HTR-8/SVneo (cell line): ENCODE results near the gene SRRM1.
"Not testable (repeated sequence)": the region's sequence is repeated elsewhere in the genome, so short reads cannot be mapped to it uniquely, and the experiment has no call there.

Source experiments
- DNase-seq: peaks from one replicate; pipeline ENCODE4 v3.0.0; 2011; ENCODE audit warnings: low spot score, mixed read lengths; ENCODE audit not compliant: insufficient read length
- FAIRE-seq: peaks from 2 replicates; lab custom pipeline; 2011; peaks lifted over from hg19 to GRCh38; lab: Jason Lieb, UNC

SRRM1 gene

DNA sequence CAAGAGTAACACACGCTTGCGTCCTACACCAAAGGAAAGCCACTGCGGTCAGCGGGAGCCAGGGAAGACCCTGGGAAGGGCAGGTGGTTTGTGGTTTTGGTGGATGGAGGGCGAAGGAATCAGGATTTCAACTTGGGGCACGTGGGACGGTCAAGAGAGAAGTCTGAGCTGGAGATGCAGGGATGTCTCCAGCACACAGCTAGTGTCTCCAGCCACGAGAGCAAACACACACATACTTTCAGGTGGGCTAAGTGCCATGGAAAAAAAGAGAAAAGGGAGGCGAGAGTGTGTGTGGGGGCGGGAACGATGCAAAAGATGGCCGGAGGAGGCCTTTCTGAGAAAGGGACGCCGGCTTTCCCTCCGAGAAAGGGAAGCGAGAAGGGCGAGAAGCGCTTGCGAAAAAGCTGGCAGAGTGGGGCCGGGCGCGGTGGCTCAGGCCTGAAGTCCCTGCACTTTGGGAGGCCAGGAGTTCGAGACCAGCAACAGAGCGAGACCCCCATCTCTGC is 1.4 kb upstream of the SRRM1 start:
- FAIRE-seq (no peak), DNase-seq (no peak)

DNA sequence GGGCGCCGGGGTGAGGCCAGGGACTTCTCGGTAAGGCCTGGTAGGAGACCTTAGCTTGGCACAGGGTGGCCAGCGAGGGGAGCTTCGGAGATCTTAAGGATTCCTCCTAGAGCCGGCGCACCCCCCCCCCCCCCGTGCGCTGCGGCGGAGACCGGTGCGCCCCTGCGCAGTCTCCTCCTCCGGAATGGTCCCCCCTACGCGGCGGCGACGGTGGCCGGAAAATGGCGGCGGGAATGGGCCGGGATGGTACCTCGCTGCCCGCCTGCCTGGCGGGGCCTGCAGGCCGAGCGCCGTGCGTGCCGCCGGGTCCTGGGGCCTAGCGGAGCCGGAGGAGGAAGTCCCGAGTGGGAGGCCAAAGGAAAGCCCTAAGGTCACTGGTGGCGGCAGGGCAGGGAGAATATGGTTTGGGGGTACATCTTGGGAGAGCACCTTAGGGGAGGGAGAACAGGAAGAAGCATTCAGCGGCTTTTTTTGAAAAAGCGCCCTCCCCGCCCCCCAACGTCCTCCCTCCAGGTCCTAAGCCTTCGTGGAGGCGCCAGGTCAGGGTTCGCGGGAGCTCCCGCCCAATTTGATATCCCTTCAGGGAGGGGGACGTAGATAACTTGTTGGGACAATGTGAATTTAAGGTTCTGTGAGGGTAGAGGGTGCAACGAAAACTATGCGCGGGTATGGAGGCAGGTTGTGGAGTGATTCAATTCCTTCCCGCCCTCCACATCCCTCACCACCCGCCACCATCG is 429 bp downstream of the SRRM1 start:
- FAIRE-seq (no peak), DNase-seq (peak; percentile 22)

DNA sequence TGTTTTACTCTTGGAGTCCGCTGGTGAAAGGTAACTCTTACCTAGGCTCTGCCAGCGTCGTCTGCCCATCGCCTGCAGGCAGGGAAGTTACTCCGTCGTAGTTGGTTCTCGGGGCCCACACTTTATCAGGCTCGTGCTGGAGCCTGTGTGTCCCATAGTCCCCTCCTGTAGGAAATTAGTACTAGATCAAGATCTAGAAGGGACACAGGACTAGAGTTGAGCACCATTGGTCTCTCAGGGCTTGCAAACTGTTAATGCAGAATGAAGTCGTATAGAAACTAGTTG is 940 bp downstream of the SRRM1 start:
- FAIRE-seq: no peak

DNA sequence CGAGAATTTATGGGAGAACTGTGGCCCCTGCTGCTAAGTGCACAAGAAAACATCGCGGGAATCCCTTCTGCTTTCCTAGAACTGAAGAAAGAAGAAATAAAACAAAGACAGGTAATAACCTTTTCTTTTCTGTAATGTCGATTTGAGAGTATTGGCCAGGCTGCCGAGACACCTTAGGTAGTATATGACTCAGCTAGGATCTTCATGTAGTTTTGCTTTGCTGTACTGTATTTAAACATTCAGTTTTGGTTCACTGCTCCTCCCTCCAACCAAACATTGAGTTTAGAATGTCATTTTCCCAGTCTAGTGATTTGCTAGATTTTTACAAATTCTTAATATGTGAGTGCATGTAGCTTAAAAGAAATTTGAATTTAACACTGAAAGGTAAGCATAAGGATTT is 5.8 kb downstream of the SRRM1 start:
- DNase-seq (no peak), FAIRE-seq (no peak)

More for the DNA sequence above, 940 bp downstream of the SRRM1 start:
- no peak for DNase-seq

DNA sequence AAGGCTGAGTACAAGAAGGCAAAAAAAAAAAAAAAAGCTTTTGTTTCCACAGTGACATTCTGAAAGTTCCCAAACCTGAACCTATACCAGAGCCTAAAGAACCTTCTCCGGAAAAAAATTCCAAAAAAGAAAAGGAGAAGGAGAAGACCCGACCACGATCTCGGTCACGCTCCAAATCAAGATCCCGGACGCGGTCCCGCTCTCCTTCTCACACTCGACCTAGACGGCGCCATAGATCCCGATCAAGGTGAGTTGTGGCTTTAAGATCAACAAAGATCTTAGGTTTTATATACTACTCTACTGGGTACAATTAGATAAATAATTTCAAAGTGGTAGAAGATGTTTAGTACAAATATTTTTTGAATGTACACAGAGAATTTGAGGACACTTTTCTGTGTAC is 9.3 kb downstream of the SRRM1 start:
- FAIRE-seq (no peak), DNase-seq (no peak)

DNA sequence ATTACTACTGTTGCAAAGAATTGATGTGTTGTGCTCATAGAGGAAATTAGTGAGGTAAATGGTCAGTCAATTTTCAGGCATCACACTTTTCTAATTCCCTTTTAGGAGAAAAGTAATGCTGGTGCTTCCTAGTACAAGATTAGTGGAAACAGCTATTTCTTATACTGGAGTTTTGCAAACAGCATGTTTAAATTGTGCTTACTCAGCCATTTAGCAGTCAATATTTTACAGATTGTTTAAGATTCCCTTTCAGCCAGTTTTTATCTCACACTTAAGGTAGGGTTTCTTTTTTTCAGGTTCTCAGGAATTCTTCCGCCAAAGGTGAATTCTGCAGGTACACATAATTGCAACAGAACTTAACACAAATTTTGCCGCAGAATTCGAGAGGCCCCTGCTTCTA is 10.9 kb downstream of the SRRM1 start:
- FAIRE-seq (no peak), DNase-seq (no peak)

DNA sequence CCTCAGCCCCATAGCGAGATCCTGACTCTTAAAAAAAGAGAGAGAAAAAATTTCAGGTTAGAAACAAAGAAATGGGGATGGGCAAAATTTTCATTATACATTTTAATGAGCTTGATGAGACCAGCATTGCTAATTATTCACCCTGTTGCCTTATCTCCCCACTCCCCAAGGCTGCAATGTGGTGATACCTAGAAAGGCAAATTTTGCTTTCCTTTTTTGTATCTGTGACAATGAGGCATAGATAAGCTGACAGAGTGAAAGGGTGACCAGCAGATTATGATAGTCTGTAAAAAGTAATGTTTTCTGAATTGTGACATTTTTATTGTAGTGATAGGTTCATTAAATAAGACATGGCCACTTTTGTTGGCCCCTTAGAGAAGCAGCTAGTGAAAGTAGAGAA is 12.9 kb downstream of the SRRM1 start:
- no peak for FAIRE-seq

DNA sequence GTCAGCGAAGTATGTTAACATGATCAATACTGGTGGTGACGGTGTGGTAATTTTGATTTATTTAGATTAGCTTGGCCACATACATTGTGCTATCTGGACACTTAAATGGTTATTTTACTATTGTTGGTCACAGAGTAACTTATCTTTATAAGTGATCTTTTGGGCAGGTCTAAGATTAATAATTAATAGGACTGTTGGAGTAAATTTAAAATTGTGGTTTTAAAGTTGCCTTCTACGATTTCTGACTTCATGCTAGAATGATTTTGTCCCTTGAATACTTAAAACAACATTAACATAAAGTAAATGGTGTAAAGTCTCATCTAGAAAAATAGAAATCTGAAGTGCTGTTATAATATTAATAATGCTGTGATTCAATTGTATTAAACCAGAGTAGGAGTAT is 14.7 kb downstream of the SRRM1 start:
- DNase-seq: no peak
- no peak for FAIRE-seq

More for the DNA sequence above, 12.9 kb downstream of the SRRM1 start:
- no peak for DNase-seq

DNA sequence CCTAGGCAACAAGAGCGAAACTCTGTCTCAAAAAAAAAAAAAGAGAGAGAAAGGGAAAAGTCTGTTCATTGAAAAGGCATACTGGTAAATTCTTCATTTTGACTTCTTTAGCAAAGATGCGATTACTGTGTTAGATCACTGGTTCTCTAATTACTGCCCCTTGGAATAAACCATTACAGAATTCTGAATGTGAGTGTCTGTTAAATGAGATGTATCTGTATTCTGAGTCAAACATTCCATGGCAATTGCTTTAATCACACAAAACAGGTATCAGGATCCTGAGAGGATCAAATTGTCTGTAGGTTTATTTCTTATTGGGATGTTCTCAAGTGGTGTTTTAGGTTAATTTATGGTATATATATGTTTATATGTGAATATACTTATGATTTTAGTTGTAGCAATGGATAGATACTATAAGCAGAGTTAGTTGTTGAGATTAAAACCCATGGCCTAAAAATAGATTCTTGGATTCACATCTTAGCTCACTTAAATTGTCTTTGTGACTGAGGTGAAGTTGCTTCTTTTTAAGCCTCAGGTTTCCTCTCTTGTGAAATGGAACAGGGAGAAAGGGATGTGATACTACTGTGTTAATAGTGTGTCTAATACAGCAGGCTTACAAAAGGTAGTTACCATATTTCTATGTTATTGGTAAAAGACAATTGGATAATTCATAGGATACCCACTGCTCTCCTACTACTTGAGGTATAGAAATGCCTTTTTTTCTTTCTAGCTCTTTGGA is 16.2 kb downstream of the SRRM1 start:
- no peak for FAIRE-seq
- DNase-seq: no peak

DNA sequence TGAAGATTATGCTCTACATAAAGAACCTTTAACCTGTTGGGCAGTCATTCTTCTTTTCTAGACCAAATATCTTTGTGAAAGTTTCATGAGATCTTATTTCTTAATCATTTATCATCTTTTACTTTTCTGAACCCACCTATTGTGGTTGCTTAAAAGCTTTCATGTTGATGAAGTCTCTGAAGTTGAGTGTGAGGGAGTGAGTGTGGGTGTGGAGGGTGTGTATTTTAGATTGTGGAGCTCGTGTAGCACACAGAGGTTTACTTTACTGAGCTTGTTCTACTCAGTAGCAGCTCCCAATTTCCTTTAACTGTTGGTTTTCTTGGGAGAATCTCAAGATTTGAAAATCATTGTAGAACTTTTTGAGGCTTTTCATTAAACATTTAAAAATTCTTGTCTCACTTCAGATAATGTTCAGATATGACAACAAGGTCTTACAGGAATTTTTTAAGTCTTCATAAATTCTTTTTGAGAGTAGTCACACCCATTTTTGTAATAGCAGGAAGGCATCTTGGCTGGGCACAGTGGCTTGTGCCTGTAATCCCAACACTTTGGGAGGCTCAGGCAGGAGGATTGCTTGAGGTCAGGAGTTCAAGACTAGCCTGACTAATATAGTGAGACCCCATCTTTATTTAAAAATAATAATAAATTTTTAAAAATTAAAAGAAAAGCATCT is 17.0 kb downstream of the SRRM1 start:
- FAIRE-seq: no peak
- DNase-seq: no peak

DNA sequence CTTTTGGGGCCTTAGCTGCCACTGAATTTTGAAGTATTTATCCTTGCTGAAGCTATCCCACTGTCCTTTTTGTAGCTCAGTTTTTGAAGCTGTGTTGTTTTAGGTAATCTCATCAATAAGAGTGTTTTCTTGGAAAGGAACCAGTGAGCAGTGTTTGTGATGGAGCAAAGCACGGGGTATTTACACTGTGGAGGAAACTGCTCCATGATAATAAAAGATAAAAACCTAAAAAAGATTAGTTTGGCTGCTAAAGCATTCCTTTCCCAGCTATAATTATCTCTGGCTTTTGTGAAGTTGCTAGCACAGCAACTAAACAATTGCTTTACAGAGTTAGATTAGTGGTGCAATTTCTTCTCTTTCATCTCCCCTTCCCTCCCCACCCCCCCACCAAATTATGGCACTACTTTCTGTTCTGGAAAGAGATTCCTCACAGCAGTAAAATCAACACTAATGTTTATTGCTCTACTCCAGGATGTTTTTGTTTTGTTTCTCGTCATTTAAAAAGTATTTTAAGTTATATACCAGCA is 21.5 kb downstream of the SRRM1 start:
- FAIRE-seq: no peak
- no peak for DNase-seq

DNA sequence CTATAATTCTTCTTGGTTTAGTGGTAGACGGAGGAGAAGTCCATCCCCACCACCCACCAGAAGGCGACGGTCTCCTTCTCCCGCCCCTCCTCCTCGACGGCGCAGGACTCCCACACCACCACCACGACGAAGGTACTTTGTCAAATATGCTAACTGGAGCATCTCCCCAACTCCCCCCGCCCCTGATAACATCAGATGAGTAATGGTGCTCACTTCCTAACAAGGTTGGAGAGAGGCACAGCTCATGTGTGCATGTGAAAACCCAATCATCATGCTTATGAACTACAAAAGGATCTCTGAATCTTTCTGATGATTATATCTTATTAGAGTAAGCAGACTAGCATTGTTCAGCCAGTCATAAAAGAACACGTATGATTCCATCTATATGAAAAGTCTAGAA is 23.7 kb downstream of the SRRM1 start:
- FAIRE-seq (no peak), DNase-seq (no peak)

DNA sequence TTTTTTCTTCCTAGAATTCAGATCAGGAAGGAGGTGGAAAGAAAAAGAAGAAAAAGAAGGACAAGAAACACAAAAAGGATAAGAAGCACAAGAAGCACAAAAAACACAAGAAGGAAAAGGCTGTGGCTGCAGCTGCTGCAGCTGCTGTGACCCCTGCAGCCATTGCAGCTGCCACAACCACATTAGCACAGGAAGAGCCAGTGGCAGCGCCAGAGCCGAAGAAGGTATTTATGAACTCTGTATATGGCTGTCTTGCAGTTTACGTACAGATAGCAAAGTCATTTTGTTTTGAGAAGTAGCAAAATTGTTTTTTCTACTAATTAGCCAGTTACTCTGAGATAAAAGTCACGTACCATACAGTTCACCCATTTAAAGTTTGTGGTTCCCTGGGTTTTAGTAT is 28.3 kb downstream of the SRRM1 start:
- not testable (repeated sequence) for DNase-seq, FAIRE-seq

DNA sequence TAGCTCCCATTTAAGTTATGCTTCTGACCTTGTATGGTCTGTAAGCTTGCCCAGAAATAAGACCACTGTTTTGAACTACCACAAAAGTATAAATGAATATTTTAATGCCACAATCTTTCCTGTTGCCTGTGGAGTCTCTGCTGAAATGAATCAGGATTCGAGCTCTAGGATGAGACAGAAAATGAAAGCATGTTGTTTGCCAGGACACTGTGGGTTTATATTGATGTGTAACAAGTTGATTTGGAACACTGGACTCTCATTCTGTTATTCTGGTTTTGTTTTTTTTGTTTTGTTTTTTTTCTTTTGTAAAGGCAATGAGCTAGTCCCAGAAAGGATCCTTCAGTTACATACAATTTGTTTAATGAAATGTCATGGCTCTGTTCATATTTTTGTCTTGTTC is 29.6 kb downstream of the SRRM1 start:
- not testable (repeated sequence) for FAIRE-seq, DNase-seq

DNA sequence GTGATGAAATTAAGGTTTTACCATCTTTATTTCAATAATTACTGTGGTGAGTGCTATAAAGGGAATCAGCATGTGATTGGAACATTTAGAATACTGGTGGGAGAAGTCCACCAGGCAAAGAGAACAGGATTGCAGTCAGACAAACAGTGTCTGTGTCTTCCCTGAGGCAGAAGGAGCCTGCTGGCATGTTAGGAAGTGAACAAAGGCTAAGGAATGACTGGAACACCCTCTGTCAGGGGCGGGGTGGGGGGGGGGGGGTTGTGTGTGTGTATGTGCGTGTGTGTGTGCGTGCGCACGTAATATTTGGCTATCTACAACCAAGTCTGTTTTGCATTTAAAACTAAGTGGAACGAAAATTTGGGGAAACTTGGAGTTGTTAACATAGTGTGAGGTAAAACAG is 30.2 kb downstream of the SRRM1 start:
- DNase-seq: no peak

DNA sequence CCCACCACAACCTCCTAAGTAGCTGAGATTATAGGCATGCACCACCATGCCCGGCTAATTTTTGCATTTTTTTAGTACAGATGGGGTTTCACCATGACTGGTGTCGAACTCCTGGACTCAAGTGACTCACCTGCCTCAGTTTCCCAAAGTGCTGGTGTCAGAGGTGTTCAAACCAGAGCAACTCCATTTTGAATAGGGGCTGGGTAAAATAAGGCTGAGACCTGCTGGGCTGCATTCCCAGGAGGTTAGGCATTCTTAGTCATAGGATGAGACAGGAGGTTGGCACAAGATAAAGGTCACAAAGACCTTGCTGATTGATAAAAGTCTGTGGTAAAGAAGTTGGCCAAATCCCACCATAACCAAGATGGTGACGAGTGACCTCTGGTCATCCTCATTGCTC is 35.3 kb downstream of the SRRM1 start:
- DNase-seq, FAIRE-seq: not testable (repeated sequence)

More for the DNA sequence above, 30.2 kb downstream of the SRRM1 start:
- no peak for FAIRE-seq

DNA sequence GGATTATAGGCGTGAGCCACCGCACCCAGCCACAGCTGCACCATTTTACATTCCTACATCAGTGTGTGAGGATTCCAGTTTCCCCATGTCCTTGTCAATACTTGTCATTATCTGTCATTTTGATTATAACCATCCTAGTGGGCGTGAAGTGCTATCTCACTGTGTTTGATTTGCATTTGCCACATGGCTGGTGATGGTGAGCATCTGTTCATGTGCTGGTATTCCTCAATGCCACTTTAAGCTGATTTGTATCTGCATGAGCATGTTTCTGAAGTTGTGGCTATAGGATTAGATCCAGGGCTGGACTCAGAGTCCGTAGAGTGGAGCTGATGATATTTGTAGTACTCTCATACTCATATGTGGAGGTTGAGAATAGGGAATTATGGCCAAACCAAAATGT is 36.6 kb downstream of the SRRM1 start:
- FAIRE-seq (no peak), DNase-seq (no peak)

DNA sequence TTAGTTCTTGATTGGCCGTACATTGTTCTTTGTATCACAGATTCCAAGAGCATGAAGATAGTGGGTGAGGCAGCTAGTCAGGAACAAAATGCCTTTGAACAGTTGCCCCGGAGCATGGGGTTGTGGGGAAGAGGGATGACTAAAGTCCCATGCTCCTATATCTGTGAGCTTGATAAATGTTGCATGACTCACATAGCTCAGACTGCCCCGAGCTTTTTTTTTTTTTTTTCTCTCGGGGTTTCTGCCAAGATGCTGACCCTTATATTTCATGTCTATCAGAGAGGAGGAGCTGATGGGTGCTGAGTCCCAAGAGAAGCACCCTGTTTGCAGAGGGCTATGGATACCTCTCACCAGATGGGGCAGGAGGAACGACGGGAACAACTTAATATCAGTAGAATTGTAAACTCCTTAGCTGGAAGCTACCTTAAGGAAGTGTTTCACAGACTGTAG is 40.6 kb downstream of the SRRM1 start:
- FAIRE-seq: no peak
- DNase-seq: peak; percentile 77

DNA sequence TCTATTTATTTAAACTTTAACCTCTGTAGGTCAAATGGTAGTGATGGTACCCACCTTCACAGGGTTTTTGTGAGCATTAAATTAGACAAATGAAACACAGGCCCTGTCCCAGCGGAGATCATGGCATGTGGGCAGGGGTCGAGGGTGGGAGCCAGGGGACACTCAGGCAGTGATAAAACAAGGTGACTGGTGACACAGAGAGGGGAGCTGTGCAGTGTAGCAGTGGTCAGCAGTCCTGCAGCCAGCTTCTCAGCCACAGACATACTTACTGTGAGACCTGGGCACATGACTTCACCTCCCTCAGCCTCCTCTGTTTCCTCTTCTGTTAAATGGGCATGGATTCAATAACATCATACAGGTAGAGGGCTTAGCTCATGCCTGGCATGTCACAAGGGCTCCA is 44.9 kb downstream of the SRRM1 start:
- no peak for DNase-seq
- no peak for FAIRE-seq

DNA sequence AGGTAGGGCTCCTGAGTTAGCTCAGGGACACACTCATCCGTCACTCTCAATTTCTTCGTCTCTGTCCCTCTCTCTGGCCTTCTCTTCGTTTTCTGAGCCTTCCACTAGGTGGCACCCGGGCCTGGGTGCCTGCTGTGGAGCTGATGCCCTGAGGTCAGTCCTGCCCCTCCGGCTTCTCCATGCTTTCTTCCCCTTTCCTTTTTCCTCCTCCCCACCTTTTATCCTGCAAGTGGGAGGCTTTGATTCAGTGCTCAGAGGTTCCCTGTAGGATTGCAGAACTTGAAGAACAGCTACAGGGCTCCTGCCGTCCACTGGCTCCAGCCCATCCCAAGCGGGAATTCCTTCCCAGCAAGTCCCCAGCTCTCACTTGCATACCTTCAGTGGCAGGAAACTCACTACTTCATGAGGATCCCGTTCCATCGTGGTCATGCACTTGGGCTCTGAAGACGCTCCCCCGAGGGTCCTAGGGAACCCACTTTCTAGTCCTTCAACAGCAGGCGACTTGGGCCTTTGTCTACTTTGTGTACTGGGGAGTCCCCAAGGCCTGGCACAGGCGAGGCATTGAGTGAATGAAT is 45.6 kb downstream of the SRRM1 start:
- no peak for FAIRE-seq

More for the DNA sequence above, 45.6 kb downstream of the SRRM1 start:
- peak; percentile 71 for DNase-seq
